Ovary (tissue), 3 donors: ENCODE data around the gene TBC1D19.

Experiments
- POLR2A ChIP-seq: fragments of 450-650 bp; IDR thresholded peaks from one replicate; pipeline ENCODE4 v1.6.1; 2017; ENCODE audit warnings: antibody characterized with exemption, mild to moderate bottlenecking, moderate library complexity
- TF ChIP-seq, protein P1 (sequence below), 3 donors: fragments of 450-650 bp in 2 of 3; fragments of 200-600 bp in 1 of 3; IDR thresholded peaks; one replicate each; pipeline versions ENCODE4 v1.5.1 to v1.8.0; 2016 to 2022; ENCODE audit warnings: antibody characterized with exemption in 3 of 3, mild to moderate bottlenecking in 1 of 3
- donor health status: DM: no; HTN: no; CAD: no.

DNA sequence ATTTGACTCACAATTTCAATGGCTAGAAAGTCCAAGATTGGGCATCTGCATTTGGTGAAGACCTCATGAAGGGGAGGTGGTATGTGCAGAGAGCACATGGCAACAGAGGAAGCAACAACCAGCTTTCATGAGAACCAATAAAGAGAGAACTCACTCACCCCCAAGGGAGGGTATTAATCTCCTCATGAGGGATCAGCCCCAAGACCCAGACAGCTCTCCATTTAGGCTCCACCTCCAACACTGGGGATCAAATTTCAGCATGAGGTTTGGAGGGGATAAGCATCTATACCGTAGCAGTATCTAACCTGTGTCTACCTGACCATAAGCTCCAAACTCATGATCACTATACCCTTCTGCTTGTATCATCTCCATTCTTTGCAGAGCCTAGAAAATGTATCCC, 9.3 kb upstream of the TBC1D19 start:
- TF ChIP-seq, protein P1, sequence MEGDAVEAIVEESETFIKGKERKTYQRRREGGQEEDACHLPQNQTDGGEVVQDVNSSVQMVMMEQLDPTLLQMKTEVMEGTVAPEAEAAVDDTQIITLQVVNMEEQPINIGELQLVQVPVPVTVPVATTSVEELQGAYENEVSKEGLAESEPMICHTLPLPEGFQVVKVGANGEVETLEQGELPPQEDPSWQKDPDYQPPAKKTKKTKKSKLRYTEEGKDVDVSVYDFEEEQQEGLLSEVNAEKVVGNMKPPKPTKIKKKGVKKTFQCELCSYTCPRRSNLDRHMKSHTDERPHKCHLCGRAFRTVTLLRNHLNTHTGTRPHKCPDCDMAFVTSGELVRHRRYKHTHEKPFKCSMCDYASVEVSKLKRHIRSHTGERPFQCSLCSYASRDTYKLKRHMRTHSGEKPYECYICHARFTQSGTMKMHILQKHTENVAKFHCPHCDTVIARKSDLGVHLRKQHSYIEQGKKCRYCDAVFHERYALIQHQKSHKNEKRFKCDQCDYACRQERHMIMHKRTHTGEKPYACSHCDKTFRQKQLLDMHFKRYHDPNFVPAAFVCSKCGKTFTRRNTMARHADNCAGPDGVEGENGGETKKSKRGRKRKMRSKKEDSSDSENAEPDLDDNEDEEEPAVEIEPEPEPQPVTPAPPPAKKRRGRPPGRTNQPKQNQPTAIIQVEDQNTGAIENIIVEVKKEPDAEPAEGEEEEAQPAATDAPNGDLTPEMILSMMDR (IDR thresholded peaks at IDR 0.05): no peak
- no peak for TF ChIP-seq POLR2A
